Activated CD8-positive, alpha-beta memory T cell treated with anti-CD3 and anti-CD28 coated beads, Interleukin-2, amount 50 U/mL, for 1 hour (primary cell): Measurements from ENCODE around the gene THUMPD3.

Experiments
- DNase-seq: peaks from one replicate; pipeline ENCODE4 v3.0.0-alpha.2; 2020; ENCODE audit errors: extremely low read depth

The THUMPD3 gene

GRCh38 chr3:9361691-9362388 is 1.0 kb upstream of the THUMPD3 start:
- no peak for DNase-seq

- no peak for DNase-seq
Measured at GRCh38 chr3:9369508-9369907, 6.7 kb downstream of the THUMPD3 start.

- DNase-seq, result no peak
Measured at GRCh38 chr3:9373465-9373864, 10.6 kb downstream of the THUMPD3 start.

DNA sequence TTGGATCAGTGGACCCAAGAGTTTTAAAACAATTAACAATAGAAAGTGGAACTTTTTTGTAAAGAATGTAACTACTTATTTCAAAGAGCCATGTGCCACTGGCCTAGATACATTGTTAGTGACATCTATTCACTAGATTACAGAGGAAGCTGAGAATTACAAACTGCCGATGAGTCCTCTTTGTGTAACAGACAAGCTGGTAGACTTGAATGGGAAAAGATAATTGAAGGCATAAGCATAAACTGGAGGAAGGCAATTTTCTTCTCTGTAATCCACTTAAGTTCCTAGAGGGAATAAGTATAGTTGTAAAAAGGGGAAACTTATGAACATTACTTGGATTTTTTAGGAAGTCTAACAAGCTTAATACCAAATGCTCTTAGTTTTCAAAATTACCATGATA is 15.1 kb downstream of the THUMPD3 start:
- no peak for DNase-seq

DNA sequence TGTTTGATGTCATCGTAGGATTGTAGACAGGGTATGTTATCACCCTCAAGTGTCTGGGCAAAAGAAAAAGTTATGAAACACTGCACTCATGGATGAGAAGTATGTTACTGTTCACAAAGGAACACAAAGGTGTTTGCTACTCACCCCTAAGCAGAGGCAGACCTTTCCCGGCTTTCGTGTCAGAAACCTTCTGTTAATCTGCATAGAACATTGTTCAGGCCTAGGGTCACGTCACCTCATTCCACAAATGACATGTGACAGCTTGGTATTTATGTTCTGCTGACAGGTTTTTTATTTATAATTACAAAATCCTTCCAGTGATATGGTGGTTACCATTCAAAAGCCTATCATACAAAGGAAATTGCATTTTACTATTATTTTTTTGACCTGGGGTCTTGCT is 16.5 kb downstream of the THUMPD3 start:
- DNase-seq, result no peak

GRCh38 chr3:9380014-9380413 is 17.2 kb downstream of the THUMPD3 start:
- no peak for DNase-seq

DNA sequence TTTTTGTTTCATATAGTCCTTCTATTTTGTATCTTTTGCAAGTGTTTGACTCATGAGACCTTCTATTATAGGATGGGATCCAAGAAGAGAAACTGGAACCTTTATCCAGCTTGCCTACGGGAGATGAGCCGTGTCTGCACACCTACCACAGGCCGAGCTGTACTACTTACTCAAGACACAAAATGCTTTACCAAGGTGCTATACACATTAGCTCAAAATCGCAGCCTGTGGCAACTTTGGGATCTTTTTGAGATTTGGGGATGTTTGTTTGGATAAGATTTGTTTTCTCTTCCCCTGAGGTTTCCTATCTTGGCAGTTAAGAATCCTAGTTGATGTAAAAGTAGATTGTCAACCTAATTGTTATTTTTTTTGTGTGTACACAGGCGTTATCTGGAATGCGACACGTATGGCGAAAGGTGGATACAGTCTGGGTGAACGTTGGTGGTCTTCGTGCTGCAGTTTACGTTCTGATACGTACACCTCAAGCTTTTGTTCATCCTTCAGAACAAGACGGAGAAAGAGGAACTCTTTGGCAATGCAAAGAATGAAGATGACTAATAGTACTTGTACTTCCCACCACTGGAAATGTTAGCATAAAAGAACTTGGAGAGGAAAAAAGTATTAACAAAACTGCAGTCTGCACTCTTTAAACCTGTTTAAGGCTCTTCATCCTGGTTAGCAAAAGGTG is 21.4 kb downstream of the THUMPD3 start:
- DNase-seq, result no peak

DNA sequence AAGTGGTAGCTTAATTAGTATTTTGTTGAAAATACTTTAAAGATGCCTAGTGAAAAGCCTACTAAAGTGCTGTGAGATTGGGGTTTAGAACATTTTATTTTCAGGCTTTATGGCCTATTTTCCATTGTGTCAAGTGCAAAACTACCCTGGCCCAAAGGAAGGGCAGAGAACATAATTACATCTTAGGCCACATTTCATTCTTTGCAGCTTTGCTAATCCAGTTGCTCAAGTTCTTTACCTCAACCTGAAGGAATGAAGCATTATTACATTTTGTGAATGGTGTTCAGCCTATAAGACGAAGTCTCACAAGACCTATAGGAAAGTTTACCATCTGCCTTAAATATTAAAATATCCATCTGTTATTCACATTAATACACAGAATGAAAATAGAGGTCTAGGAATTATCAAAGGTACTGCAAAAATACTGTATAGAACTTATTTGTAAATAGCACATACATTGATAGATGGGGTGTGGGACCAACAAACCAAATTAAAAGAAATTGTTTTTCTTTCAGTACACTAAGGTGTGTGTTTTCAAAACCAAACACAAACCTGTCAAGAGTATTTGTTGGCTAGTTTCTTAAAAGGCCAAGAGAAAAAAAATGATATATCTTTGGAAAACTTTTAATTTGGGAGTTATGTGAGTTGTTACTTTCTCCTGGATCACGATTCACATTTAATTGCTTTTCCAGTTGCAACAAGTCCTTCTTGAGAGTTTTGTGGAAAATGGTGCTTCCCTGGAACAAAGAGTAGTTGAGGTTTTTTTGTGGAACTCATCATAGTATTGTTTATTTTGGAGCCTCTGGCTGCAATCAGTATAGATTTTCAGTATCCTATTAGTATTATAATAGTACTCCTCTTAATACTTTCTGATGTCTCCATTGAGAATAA is 22.6 kb downstream of the THUMPD3 start:
- no peak for DNase-seq

- no peak for DNase-seq
Measured at GRCh38 chr3:9386078-9386459, 23.2 kb downstream of the THUMPD3 start.

DNA sequence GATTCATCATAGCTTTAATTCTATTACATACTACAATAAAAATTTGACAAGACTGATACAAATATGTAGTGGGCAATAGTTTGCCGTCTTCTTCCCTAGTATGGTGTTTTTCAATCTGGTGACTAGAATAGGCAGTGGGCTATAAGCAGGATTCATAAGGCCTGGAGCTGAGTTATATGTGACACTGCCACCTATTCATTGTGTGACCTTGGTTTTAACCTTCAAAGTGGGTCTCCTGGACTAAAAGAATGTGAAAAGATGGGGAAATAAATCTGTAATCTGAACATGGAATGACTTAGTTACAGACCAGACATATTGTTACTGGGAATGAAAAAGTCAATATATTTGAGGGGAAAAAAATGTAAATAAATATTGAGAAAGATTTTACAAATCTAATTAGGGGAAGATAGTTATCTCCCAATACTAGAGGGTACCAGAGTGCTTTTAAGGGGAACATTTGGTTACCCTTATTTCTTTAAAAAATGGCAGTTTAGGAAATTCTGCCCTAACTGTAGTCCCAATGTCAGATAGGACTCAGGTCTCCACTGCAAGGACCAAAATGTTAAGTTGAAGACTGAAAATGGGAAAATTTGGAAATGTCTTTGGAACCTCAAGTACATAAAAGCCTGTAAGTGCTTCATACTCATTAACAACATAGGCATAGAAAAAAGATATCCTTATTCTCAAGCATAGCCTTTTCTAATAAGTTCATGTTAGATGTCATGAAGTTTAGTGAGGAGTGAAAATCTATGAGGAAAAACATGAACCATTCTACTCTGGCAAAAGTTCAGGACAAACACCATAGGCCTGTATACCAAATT is 23.9 kb downstream of the THUMPD3 start:
- DNase-seq, result no peak

GRCh38 chr3:9387322-9387655 is 24.4 kb downstream of the THUMPD3 start:
- DNase-seq, result no peak

GRCh38 chr3:9388142-9388541 is 25.3 kb downstream of the THUMPD3 start:
- no peak for DNase-seq

- DNase-seq, result no peak
Measured at GRCh38 chr3:9388562-9389272, 25.9 kb downstream of the THUMPD3 start.

DNA sequence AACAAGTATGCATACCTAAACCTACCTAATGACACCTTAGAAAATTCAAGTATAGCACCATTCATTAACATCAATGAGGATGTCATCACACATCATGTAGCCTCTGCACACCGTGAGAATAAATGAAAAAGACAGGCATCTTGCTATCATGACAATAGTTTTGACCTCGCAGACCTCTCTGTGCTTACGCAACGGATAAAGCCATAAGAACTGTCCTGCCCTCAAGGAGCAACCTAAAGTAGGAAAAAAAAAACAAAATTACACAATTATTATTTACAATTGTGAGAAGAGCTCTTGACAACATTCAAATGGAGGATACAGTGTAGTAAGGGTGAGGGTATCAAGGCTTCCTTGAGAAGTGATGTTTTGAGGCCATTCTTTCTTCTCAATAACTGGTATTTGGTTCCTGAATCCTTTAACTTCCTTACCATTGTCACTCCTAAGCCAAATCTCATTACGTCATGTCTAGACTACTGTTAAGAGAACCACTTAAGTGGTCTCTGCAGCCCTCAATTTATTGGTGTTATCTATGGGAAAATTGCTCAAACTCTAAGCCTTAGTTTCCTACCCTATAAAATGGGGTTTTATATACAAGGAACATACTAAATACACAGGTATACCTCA is 27.5 kb downstream of the THUMPD3 start:
- no peak for DNase-seq

GRCh38 chr3:9392041-9392440 is 29.2 kb downstream of the THUMPD3 start:
- no peak for DNase-seq

- DNase-seq, result no peak
Measured at GRCh38 chr3:9395570-9396300, 32.9 kb downstream of the THUMPD3 start.

GRCh38 chr3:9396301-9396631 is 33.4 kb downstream of the THUMPD3 start:
- DNase-seq, result peak; percentile 61

DNA sequence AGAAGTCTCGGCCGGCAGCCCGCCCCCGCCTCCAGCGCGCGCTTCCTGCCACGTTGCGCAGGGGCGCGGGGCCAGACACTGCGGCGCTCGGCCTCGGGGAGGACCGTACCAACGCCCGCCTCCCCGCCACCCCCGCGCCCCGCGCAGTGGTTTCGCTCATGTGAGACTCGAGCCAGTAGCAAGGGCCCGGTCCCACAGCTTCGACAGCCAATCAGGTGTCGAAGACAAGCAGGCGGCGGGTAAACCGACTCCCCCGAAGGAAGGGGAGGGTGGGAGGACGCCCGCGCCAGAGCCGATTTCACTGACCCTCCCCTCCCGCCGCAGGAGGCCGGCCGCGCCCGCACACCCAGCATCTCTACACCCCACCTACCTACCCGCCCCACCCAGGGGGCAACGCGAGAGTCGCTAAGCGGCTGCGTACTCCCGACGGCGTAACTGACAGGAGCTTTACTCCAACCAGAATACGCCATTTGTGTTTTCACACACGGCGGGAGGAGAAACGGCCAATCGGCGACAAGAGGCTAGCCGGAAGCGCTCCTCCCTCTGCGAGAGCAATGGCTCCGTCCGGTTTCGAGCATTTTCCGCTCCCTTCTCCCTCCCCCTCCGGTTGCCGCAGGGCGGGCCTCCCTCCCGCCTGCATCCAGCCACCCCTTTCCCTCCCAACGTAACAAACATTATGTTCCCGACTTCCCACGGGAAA is 33.9 kb downstream of the THUMPD3 start:
- DNase-seq, result peak; percentile 94

- peak; percentile 97 for DNase-seq
Measured at GRCh38 chr3:9397332-9397905, 34.6 kb downstream of the THUMPD3 start, which contains the start of gene SETD5. SETD5 (plus strand) TSS chr3:9397615; CDS start chr3:9428939, 31,324 bp downstream.
